Gastrocnemius medialis (tissue), 4 donors: ENCODE data around the gene ZNF146. TPM values are rescaled to one million over a fixed set of nuclear protein-coding genes. Genes with fewer than 3 reads are reported as not detected.
A peak's percentile ranks its signal among the peaks of the same experiment; 100 is the strongest.

Experiments used
- ATAC-seq, 2 donors: fragments of 150-250 bp; one replicate each; pipeline ENCODE4 v1.9.1; 2016
- DNase-seq, 2 donors: peaks; one replicate each; pipeline ENCODE4 v3.0.0-alpha.2; 2019
- H3K27ac ChIP-seq, 4 donors: fragments of 200-600 bp; sonication (generic); 1 replicate in 1 of 4; 2 replicates in 3 of 4; pipeline ENCODE4 v1.5.1; 2016 to 2018; ENCODE audit warnings: mild to moderate bottlenecking in 2 of 4, moderate library complexity in 1 of 4
- H3K27me3 ChIP-seq, 3 donors: fragments of 200-600 bp; sonication (generic) in 2 of 3; 1 replicate in 1 of 3; 2 replicates in 2 of 3; pipeline versions ENCODE4 v1.5.1 to v1.6.0; 2016 to 2019; ENCODE audit warnings: mild to moderate bottlenecking in 1 of 3, moderate library complexity in 1 of 3
- H3K36me3 ChIP-seq, 2 donors: fragments of 200-600 bp; sonication (generic) in 1 of 2; one replicate each; pipeline ENCODE4 v1.5.1; 2017 to 2018
- H3K4me1 ChIP-seq, 2 donors: fragments of 200-600 bp; sonication (generic) in 1 of 2; one replicate each; pipeline ENCODE4 v1.5.1; 2016 to 2017; ENCODE audit warnings: mild to moderate bottlenecking in 2 of 2
- H3K4me3 ChIP-seq, 4 donors: fragments of 200-600 bp; sonication (generic) in 3 of 4; 1 replicate in 1 of 4; 2 replicates in 3 of 4; pipeline ENCODE4 v1.5.1; 2016 to 2019; ENCODE audit warnings: mild to moderate bottlenecking in 2 of 4
- H3K9me3 ChIP-seq, 3 donors: fragments of 200-600 bp; sonication (generic) in 2 of 3; 1 replicate in 1 of 3; 2 replicates in 2 of 3; pipeline ENCODE4 v1.5.1; 2016 to 2019
- POLR2A ChIP-seq, 2 donors: fragments of 450-650 bp; IDR thresholded peaks; one replicate each; pipeline ENCODE4 v1.6.1; 2017; ENCODE audit warnings: antibody characterized with exemption in 2 of 2, mild to moderate bottlenecking in 2 of 2, moderate library complexity in 2 of 2
- in situ Hi-C, 4 donors: fragments of 200-750 bp; cut with MboI; loops; one replicate each; pipeline versions ENCODE4 v1.15.0 to v1.8.0; 2017; ENCODE audit warnings: low sequenced_read_pairs in 4 of 4
- intact Hi-C: fragments of 100-400 bp; cut with DNase I; formaldehyde crosslinking; loops from one replicate; pipeline ENCODE4 v1.15.1; 2023; ENCODE audit warnings: low total_unique reads
- total RNA-seq, 4 donors: library from RNA; depleted of rRNA; stranded (reverse); fragments of >200 nt; gene quantifications; one replicate each; pipeline versions ENCODE4 v1.1.0 to v1.2.3, GENCODE V29; 2016
- TF ChIP-seq, protein P1 (sequence below), 5 experiments: fragments of 450-650 bp in 3 of 5; fragments of 200-600 bp in 2 of 5; sonication (generic) in 2 of 5; IDR thresholded peaks in 4 of 5; conservative IDR thresholded peaks in 1 of 5; 1 replicate in 4 of 5; 2 replicates in 1 of 5; pipeline ENCODE4 v1.5.1; 2016 to 2019; ENCODE audit warnings: antibody characterized with exemption in 5 of 5, mild to moderate bottlenecking in 3 of 5, moderate library complexity in 3 of 5

ZNF146 gene
- total RNA-seq, 4 donors from 2014 or later: 47.8 to 108 (median 91.2) TPM

DNA sequence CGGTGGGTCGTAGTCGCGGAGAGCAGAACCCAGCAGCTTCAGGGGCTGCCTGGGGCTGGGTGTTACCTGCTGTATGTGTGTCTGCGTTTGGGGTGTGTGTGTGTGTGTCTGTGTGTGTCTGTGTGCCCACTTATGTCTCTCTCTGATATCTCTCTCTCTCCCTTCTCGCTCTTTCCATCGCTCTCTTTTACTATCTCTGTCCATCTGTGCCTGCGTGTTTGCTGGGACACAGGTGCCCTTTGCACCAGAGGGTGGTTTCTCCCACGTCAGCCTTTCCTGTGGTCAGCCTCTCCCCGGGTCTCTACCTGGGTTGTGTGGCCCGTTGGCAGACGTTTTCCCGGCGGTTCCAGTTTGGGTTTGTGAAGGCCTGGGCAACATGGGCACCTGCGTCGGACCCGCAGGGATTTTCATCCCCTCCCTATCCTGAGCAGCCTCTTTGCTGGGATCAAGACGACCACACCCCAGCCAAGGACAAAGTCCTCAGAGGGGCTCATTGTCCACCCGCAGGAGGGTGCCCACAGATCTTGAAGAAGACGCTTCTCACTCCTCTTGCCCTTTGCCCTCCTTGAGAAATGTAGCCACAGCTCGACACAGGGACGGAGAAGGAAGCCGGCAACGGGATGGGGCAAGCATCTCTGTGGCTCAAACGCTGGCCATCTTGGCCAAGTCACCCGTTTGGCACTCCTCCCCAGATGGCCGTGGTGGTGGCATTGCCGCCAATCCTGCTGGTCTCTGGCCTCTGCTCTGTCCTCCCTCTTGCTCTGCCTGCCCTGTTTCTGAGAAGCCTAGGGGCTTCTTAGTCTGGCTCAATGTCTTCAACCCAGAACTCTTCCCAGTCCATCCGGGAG lies 43.3 kb downstream of the ZNF146 start:
- no peak for DNase-seq
- in situ Hi-C loops (no loop called here), intact Hi-C loops (no loop called here)
- no peak overlapping the region for H3K27ac ChIP-seq
- H3K4me3 ChIP-seq: peak overlapping the region in 2 of 4 donors; percentile 35 to 62
- TF ChIP-seq, protein P1, sequence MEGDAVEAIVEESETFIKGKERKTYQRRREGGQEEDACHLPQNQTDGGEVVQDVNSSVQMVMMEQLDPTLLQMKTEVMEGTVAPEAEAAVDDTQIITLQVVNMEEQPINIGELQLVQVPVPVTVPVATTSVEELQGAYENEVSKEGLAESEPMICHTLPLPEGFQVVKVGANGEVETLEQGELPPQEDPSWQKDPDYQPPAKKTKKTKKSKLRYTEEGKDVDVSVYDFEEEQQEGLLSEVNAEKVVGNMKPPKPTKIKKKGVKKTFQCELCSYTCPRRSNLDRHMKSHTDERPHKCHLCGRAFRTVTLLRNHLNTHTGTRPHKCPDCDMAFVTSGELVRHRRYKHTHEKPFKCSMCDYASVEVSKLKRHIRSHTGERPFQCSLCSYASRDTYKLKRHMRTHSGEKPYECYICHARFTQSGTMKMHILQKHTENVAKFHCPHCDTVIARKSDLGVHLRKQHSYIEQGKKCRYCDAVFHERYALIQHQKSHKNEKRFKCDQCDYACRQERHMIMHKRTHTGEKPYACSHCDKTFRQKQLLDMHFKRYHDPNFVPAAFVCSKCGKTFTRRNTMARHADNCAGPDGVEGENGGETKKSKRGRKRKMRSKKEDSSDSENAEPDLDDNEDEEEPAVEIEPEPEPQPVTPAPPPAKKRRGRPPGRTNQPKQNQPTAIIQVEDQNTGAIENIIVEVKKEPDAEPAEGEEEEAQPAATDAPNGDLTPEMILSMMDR (IDR thresholded peaks at IDR 0.05 in 4 of 5, conservative IDR thresholded peaks at IDR 0.05 in 1 of 5): no peak
- TF ChIP-seq POLR2A (IDR thresholded peaks at IDR 0.05): no peak
- H3K9me3 ChIP-seq: no peaks in the 10 kb centered on the region
- no peak for ATAC-seq
- H3K36me3 ChIP-seq: no peaks in the 10 kb centered on the region
- H3K4me1 ChIP-seq: no peaks in the 10 kb centered on the region
- peaks cover 0 to 9% (median 0%) of the 10 kb centered on the region in 3 donors for H3K27me3 ChIP-seq

DNA sequence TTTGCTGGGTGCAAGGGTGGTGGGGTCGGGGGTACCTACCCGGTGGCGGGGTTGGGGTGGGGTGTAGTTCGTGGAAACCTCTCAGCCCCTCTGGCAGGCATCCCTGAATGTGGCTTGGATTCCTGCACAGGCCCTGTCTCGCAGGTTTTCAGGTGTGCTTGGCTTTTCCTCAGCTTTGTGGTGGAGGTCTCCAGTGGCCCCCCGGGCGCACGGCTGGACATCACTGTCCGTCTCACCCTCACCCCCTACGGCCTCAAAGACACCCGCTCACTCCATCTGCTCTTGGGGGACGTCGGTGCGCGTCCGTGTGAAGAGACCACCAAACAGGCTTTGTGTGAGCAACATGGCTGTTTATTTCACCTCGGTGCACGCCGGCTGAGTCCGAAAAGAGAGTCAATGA lies 44.3 kb downstream of the ZNF146 start:
- ATAC-seq (no peak), DNase-seq (no peak)
- no peaks in the 10 kb centered on the region for H3K4me1 ChIP-seq
- intact Hi-C loops (no loop called here), in situ Hi-C loops (no loop called here)
- TF ChIP-seq, protein P1 (IDR thresholded peaks at IDR 0.05 in 4 of 5, conservative IDR thresholded peaks at IDR 0.05 in 1 of 5): no peak
- TF ChIP-seq POLR2A (IDR thresholded peaks at IDR 0.05): no peak
- H3K27me3 ChIP-seq: peaks cover 0 to 9% (median 0%) of the 10 kb centered on the region in 3 donors
- no peaks in the 10 kb centered on the region for H3K36me3 ChIP-seq
- H3K4me3 ChIP-seq: no peak overlapping the region
- H3K27ac ChIP-seq: no peak overlapping the region
- H3K9me3 ChIP-seq: no peaks in the 10 kb centered on the region

DNA sequence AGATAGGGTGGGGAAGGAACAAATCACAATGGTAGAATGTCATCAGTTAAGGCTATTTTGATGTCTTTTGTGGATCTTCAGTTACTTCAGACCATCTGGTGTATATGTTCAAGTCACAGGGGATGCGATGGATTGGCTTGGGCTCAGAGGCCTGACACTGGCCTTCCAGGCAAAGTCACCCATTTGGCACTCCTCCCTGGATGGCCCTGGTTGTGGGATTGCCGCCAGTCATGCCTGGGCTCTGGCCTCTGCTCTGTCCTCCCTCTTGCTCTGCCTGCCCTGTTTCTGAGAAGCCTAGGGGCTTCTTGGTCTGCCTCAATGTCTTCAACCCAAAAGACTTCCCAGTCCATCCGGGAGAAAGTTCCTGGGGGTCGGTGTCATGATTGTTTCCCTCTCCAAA lies 50.2 kb downstream of the ZNF146 start:
- TF ChIP-seq, protein P1 (IDR thresholded peaks at IDR 0.05 in 4 of 5, conservative IDR thresholded peaks at IDR 0.05 in 1 of 5): no peak
- TF ChIP-seq POLR2A (IDR thresholded peaks at IDR 0.05): no peak
- no peak for ATAC-seq
- Histone ChIP-seq H3K27ac (no peak overlapping the region), H3K4me3 (no peak overlapping the region), H3K27me3 (no peaks in the 10 kb centered on the region), H3K4me1 (no peaks in the 10 kb centered on the region), H3K9me3 (no peaks in the 10 kb centered on the region), H3K36me3 (no peaks in the 10 kb centered on the region)
- in situ Hi-C loops (no loop called here), intact Hi-C loops (no loop called here)
- peak in 1 of 2 donors; percentile 0 for DNase-seq

DNA sequence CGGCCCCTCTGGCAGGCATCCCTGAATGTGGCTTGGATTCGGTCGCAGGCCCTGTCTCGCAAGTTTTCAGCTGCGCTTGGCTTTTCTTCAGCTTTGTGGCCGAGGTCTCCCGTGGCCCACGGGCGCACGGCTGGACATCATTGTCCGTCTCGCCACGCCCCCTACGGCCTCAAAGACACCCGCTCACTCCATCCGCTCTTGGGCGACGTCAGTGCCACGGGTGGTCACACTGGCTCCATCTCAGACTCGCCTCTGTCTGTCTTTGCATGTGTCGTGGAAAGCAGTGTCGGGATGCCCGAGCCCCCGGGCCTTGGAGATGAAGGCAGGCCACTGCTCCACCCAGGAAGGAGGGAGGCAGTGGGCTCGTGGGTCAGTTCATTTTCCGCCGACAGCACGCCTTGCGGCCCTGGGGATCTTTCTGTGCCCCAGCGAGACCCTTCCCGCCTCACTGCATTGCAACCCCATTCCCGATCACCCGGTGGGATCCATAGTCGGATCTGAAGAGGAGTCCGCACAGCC lies 51.0 kb downstream of the ZNF146 start:
- ATAC-seq (no peak), DNase-seq (peak in 1 of 2 donors; percentile 1)
- Histone ChIP-seq H3K4me3 (no peak overlapping the region), H3K4me1 (no peaks in the 10 kb centered on the region), H3K27me3 (no peaks in the 10 kb centered on the region), H3K36me3 (no peaks in the 10 kb centered on the region), H3K9me3 (no peaks in the 10 kb centered on the region), H3K27ac (no peak overlapping the region)
- intact Hi-C loops (no loop called here), in situ Hi-C loops (no loop called here)
- TF ChIP-seq, protein P1 (IDR thresholded peaks at IDR 0.05 in 4 of 5, conservative IDR thresholded peaks at IDR 0.05 in 1 of 5): no peak
- TF ChIP-seq POLR2A (IDR thresholded peaks at IDR 0.05): no peak
